Measurements from ENCODE around the gene CTDSPL. TPM values are rescaled to one million over a fixed set of nuclear protein-coding genes. Genes with fewer than 3 reads are reported as not detected.

The CTDSPL gene
- total RNA-seq, 1 donor from 2014 or later = 30.6 TPM

DNA sequence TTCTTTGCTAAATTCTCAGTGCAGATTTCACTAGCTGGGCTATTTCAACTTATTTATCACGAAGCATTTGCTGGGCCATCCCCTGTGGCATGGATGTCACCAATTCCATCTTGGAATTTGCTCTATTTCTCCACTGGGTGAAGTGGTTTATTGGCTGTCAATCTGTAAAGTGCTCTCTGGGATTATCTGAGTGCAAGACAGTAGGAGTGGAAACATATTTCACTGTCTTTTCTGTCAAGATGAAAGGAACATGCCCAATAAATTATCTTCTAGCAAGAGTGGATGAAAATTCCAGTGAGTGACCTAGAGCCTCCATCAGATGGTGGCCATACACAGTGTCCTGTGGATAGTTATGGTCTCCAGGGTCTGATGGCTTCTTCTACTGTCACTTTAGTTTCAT is 25.1 kb upstream of the CTDSPL start:
- Histone ChIP-seq H3K27me3 (ENCODE audit: control insufficient read depth, insufficient read depth, low read length) (no peaks in the 10 kb centered on the region), H3K36me3 (ENCODE audit: control insufficient read depth, insufficient read depth, low read length) (no peaks in the 10 kb centered on the region), H3K4me3 (ENCODE audit: low read depth, low read length) (no peak overlapping the region)
- TF ChIP-seq CTCF (IDR thresholded peaks at IDR 0.05; ENCODE audit: insufficient read depth, low read length, poor library complexity, severe bottlenecking) = no peak
- no peak for DNase-seq (ENCODE audit: low read depth)

DNA sequence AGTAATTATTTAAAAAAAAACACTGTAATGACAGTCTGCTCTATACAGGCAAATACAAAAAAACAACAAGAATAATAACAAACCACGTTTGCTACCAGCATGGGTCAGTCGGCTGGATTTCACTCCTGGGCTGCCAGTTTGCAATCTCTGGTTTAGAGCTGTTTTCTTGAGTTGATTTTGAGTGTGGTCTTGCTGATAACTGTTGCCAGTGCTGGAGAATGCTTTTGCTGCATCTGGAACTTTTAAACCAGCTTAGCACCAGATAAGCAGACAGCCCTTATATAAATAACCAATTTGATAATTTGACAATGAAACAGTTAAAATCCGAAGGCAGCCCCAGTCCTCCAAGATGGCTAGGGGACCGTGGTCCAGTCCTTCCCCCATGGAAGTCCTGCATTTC is 14.0 kb upstream of the CTDSPL start:
- Histone ChIP-seq H3K4me3 (ENCODE audit: low read depth, low read length) (no peak overlapping the region), H3K36me3 (ENCODE audit: control insufficient read depth, insufficient read depth, low read length) (no peaks in the 10 kb centered on the region), H3K27me3 (ENCODE audit: control insufficient read depth, insufficient read depth, low read length) (no peaks in the 10 kb centered on the region)
- no peak for DNase-seq (ENCODE audit: low read depth)
- no peak for TF ChIP-seq CTCF (IDR thresholded peaks at IDR 0.05; ENCODE audit: insufficient read depth, low read length, poor library complexity, severe bottlenecking)

GRCh38 chr3:37849146-37849923 is 12.3 kb upstream of the CTDSPL start:
- Histone ChIP-seq H3K27me3 (ENCODE audit: control insufficient read depth, insufficient read depth, low read length) (no peaks in the 10 kb centered on the region), H3K4me3 (ENCODE audit: low read depth, low read length) (no peak overlapping the region), H3K36me3 (ENCODE audit: control insufficient read depth, insufficient read depth, low read length) (no peaks in the 10 kb centered on the region)
- DNase-seq (ENCODE audit: low read depth) = no peak
- no peak for TF ChIP-seq CTCF (IDR thresholded peaks at IDR 0.05; ENCODE audit: insufficient read depth, low read length, poor library complexity, severe bottlenecking)

DNA sequence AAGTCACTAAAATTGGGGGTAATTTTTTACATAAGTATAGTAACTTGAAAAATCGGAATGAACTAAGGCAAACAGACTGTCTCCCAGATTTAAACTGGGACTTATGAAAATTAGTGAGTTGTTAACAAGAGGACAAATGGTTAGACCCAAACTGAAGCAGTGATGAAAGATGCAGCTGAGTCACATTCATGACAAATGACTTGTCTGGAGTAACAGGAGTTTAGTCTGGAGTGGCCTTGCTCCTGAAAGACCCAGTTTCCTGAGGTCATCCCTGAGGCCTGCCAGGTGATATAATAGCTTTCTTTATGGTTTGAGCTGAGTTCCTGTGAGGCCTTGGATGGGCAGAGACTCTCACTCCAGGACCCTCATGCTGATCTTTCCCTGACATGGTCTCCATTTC is 9.6 kb upstream of the CTDSPL start:
- H3K4me3 ChIP-seq (ENCODE audit: low read depth, low read length) = no peak overlapping the region
- H3K27me3 ChIP-seq (ENCODE audit: control insufficient read depth, insufficient read depth, low read length) = no peaks in the 10 kb centered on the region
- H3K36me3 ChIP-seq (ENCODE audit: control insufficient read depth, insufficient read depth, low read length) = no peaks in the 10 kb centered on the region
- no peak for DNase-seq (ENCODE audit: low read depth)
- TF ChIP-seq CTCF (IDR thresholded peaks at IDR 0.05; ENCODE audit: insufficient read depth, low read length, poor library complexity, severe bottlenecking) = no peak

DNA sequence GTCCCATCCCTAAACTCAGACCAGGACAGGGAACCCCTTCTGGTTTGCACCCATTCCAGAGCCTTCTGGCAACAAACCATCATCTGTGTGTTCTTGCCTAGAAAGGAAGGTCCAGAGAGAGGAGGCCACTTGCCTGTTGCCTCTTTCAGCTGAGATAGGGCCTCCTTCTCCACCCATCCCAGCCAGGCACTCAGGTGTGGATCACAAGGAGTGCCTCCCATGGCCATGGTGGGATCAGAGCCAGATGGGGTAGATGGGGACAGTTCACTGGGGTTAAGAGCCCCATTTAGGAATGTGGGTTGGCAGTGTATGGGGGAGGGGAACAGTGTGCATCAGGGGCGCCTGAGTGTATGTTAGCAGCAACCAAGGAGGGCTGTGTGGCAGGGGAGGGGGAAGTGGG is 8.9 kb upstream of the CTDSPL start:
- H3K4me3 ChIP-seq (ENCODE audit: low read depth, low read length) = no peak overlapping the region

More for the DNA sequence above, 8.9 kb upstream of the CTDSPL start:
- DNase-seq (ENCODE audit: low read depth) = no peak
- no peaks in the 10 kb centered on the region for H3K27me3 ChIP-seq (ENCODE audit: control insufficient read depth, insufficient read depth, low read length)
- TF ChIP-seq CTCF (IDR thresholded peaks at IDR 0.05; ENCODE audit: insufficient read depth, low read length, poor library complexity, severe bottlenecking) = no peak
- no peaks in the 10 kb centered on the region for H3K36me3 ChIP-seq (ENCODE audit: control insufficient read depth, insufficient read depth, low read length)
